ENCODE measurements around the gene CSNK1G1.

Gene CSNK1G1

DNA sequence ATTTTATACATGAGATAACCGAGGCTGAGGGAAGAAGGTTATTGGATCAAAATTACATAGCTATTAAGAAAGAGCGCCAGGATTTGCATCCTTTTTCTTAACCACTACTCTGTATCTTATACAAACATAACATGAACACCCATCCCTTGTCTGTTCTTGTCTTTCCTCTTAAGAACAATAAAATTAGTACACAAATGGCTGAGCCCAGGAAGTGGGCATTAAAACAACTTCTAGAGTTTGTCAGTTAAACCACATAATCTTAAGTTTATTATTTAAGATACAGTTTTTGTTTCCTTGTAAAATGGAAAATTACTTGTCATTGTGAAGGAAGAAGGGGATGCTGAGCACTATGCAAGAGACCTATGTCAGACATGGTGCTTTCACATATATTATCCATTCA, 144.3 kb downstream of the CSNK1G1 start:
- H3K27me3 ChIP-seq (ENCODE audit: low read length) = no peaks in the 10 kb centered on the region
- TF ChIP-seq CTCF (IDR thresholded peaks at IDR 0.05; ENCODE audit: insufficient read depth, low read length, poor library complexity, severe bottlenecking) (no peak), EZH2phosphoT487 (conservative IDR thresholded peaks at IDR 0.05; ENCODE audit: low read length) (no peak)
- H3K27ac ChIP-seq (ENCODE audit: low read depth, low read length) = no peak overlapping the region

GRCh38 chr15:64210371-64210770, 145.6 kb downstream of the CSNK1G1 start:
- Histone ChIP-seq H2AFZ (ENCODE audit: low read depth, low read length, severe bottlenecking) (no peak overlapping the region), H3K27me3 (ENCODE audit: low read length) (no peaks in the 10 kb centered on the region), H3K27ac (ENCODE audit: low read depth, low read length) (no peak overlapping the region), H3K79me2 (ENCODE audit: insufficient read depth, low read length) (no peaks in the 10 kb centered on the region), H3K9me3 (ENCODE audit: insufficient read depth, low read length) (no peaks in the 10 kb centered on the region), H3K36me3 (ENCODE audit: low read length) (no peaks in the 10 kb centered on the region), H3F3A (ENCODE audit: insufficient read depth) (no peaks in the 10 kb centered on the region), H4K20me1 (ENCODE audit: low read depth, low read length) (no peaks in the 10 kb centered on the region), H3K4me3 (ENCODE audit: insufficient read depth, low read length, poor library complexity, severe bottlenecking) (no peak overlapping the region), H3K4me2 (ENCODE audit: low read depth, low read length, poor library complexity, severe bottlenecking) (no peak overlapping the region), H3K9me2 (replicated peaks; ENCODE audit: insufficient read depth, low read length) (no peaks in the 10 kb centered on the region), H3K9ac (ENCODE audit: low read length) (no peak overlapping the region)
- TF ChIP-seq EZH2phosphoT487 (conservative IDR thresholded peaks at IDR 0.05; ENCODE audit: low read length) (no peak), CTCF (IDR thresholded peaks at IDR 0.05; ENCODE audit: insufficient read depth, low read length, poor library complexity, severe bottlenecking) (no peak)

More for the DNA sequence above, 144.3 kb downstream of the CSNK1G1 start:
- H2AFZ ChIP-seq (ENCODE audit: low read depth, low read length, severe bottlenecking) = no peak overlapping the region
- no peak overlapping the region for H3K4me3 ChIP-seq (ENCODE audit: insufficient read depth, low read length, poor library complexity, severe bottlenecking)
- H3K4me2 ChIP-seq (ENCODE audit: low read depth, low read length, poor library complexity, severe bottlenecking) = no peak overlapping the region
- H4K20me1 ChIP-seq (ENCODE audit: low read depth, low read length) = no peaks in the 10 kb centered on the region
- no peaks in the 10 kb centered on the region for H3K79me2 ChIP-seq (ENCODE audit: insufficient read depth, low read length)
- H3K9ac ChIP-seq (ENCODE audit: low read length) = no peak overlapping the region
- no peaks in the 10 kb centered on the region for H3K36me3 ChIP-seq (ENCODE audit: low read length)
- no peaks in the 10 kb centered on the region for H3K9me2 ChIP-seq (replicated peaks; ENCODE audit: insufficient read depth, low read length)
- no peaks in the 10 kb centered on the region for H3F3A ChIP-seq (ENCODE audit: insufficient read depth)
- no peaks in the 10 kb centered on the region for H3K9me3 ChIP-seq (ENCODE audit: insufficient read depth, low read length)

DNA sequence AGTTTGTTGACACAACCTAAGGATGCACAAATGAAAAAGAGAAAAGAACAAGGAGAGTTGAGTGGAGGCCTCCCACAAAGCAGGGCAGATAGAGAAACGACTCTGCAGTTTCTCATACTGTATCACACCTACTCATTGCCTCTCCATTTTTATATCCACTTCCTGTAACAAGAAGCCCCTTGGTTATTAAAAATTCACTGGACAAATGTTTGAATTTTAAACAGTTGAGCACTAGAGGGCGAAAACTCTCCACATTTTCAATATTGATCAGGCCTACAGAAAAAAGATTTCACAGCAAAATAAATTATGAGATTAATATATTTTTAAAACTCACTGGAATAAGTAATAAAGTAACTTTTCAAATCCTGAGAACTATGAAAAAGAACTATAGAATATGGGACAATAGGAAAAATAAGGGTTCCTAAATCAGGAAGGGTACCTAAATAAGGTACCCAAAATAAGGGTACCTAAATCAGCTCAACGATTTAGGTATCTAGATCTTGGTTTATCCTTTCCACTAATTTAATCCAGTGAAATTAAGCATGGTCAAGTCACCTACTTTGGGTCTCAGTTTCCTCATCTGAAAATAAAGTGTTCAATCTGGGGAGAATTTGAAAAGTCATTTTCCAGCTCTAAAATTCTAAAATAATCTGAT, 146.2 kb downstream of the CSNK1G1 start:
- H3K36me3 ChIP-seq (ENCODE audit: low read length) = no peaks in the 10 kb centered on the region
- TF ChIP-seq EZH2phosphoT487 (conservative IDR thresholded peaks at IDR 0.05; ENCODE audit: low read length) = no peak
- peak; percentile 54 for TF ChIP-seq CTCF (IDR thresholded peaks at IDR 0.05; ENCODE audit: insufficient read depth, low read length, poor library complexity, severe bottlenecking)
- H3K4me2 ChIP-seq (ENCODE audit: low read depth, low read length, poor library complexity, severe bottlenecking) = no peak overlapping the region
- H3K9me2 ChIP-seq (replicated peaks; ENCODE audit: insufficient read depth, low read length) = no peaks in the 10 kb centered on the region
- no peaks in the 10 kb centered on the region for H3K79me2 ChIP-seq (ENCODE audit: insufficient read depth, low read length)
- H3K9ac ChIP-seq (ENCODE audit: low read length) = no peak overlapping the region
- no peak overlapping the region for H2AFZ ChIP-seq (ENCODE audit: low read depth, low read length, severe bottlenecking)
- no peaks in the 10 kb centered on the region for H3K9me3 ChIP-seq (ENCODE audit: insufficient read depth, low read length)
- H3K27me3 ChIP-seq (ENCODE audit: low read length) = no peaks in the 10 kb centered on the region
- no peaks in the 10 kb centered on the region for H3F3A ChIP-seq (ENCODE audit: insufficient read depth)
- no peak overlapping the region for H3K27ac ChIP-seq (ENCODE audit: low read depth, low read length)
- H4K20me1 ChIP-seq (ENCODE audit: low read depth, low read length) = no peaks in the 10 kb centered on the region
- H3K4me3 ChIP-seq (ENCODE audit: insufficient read depth, low read length, poor library complexity, severe bottlenecking) = no peak overlapping the region
